HCT116 (cell line): ENCODE results near the gene RPL28. TPM values are rescaled to one million over a fixed set of nuclear protein-coding genes. Genes with fewer than 3 reads are reported as not detected.

ENCODE experiments used
- ATAC-seq: fragments of 200-7000 bp; cut with Tn5 transposase; 2 replicates; pipeline ENCODE4 v1.9.1; 2020; ENCODE audit warnings: mild to moderate bottlenecking, moderate library complexity
- BruUV-seq: library from RNA; stranded (reverse); fragments of 400-500 nt; replicated peaks from 2 replicates; lab custom pipeline; 2021; lab: Mats Ljungman, UMichigan
- CTCF ChIA-PET: fragments of 300-600 bp; sonication (Branson Sonifier 250); formaldehyde crosslinking; loops from one replicate; lab custom pipeline; 2021; ENCODE audit warnings: antibody characterized with exemption; lab: Charles Lee
- POLR2A ChIA-PET: fragments of 300-600, 350-600 bp; sonication (Branson Sonifier 250); formaldehyde crosslinking; loops from one replicate; lab custom pipeline; 2021; ENCODE audit warnings: antibody characterized with exemption; lab: Charles Lee
- RAD21 ChIA-PET, 2 experiments: fragments of 300-600 bp; sonication (Branson Sonifier 250); formaldehyde crosslinking; loops; one replicate each; lab custom pipeline; 2023; ENCODE audit warnings: low total read pairs in 2 of 2; ENCODE audit not compliant: uncharacterized antibody in 2 of 2, unreplicated experiment in 2 of 2, low non-redundant PET in 1 of 2; lab: Charles Lee
- DNase-seq: peaks from one replicate; pipeline ENCODE4 v3.0.0-alpha.2; 2010; ENCODE audit warnings: low read depth, low spot score
- H2AFZ ChIP-seq: fragments of 200-600 bp; shearing (Covaris generic), sonication (generic); 2 replicates; pipeline ENCODE4 v1.6.1; 2017; ENCODE audit warnings: low read depth, mixed run types, mixed read lengths, antibody characterized with exemption, low read length; ENCODE audit not compliant: poor library complexity, severe bottlenecking
- H3K27ac ChIP-seq: 2 replicates; pipeline ENCODE4 v1.5.1; 2012; ENCODE audit warnings: low read depth, low read length
- H3K27me3 ChIP-seq: fragments of 200-600 bp; sonication (generic); 2 replicates; pipeline ENCODE4 v1.6.1; 2016; ENCODE audit warnings: mixed run types, low read length, mixed read lengths; ENCODE audit not compliant: insufficient read depth
- H3K36me3 ChIP-seq, 2 experiments: fragments of 200-500 bp in 1 of 2; fragments of 200-600 bp in 1 of 2; sonication (Bioruptor generic) in 1 of 2; sonication (generic) in 1 of 2; 2 replicates each; pipeline versions ENCODE4 v1.5.1 to v1.6.1; 2014 to 2016; ENCODE audit warnings: low read length in 2 of 2, inconsistent platforms in 1 of 2, mixed read lengths in 1 of 2, mixed run types in 1 of 2; ENCODE audit not compliant: insufficient read depth in 2 of 2, control insufficient read depth in 1 of 2
- H3K4me1 ChIP-seq, 2 experiments: fragments of 200-600 bp in 1 of 2; sonication (generic) in 1 of 2; 2 replicates each; pipeline versions ENCODE4 v1.5.1 to v1.6.1; 2012 to 2017; ENCODE audit warnings: low read length in 2 of 2, inconsistent platforms in 1 of 2, mild to moderate bottlenecking in 1 of 2, mixed read lengths in 1 of 2, mixed run types in 1 of 2, moderate library complexity in 1 of 2; ENCODE audit not compliant: insufficient read depth in 2 of 2, control insufficient read depth in 1 of 2
- H3K4me2 ChIP-seq: fragments of 200-600 bp; sonication (generic); 2 replicates; pipeline ENCODE4 v1.6.1; 2017; ENCODE audit warnings: mixed run types, low read length, mixed read lengths
- H3K4me3 ChIP-seq, 2 experiments: fragments of 200-600 bp in 1 of 2; sonication (generic) in 1 of 2; replicated peaks in 1 of 2; 2 replicates each; pipeline ENCODE4 v1.5.1; 2011 to 2016; ENCODE audit warnings: low read length in 2 of 2, control low read depth in 1 of 2, low read depth in 1 of 2, mild to moderate bottlenecking in 1 of 2, mixed read lengths in 1 of 2, mixed run types in 1 of 2
- H3K79me2 ChIP-seq: fragments of 200-600 bp; sonication (generic); 2 replicates; pipeline ENCODE4 v1.6.1; 2017; ENCODE audit warnings: mild to moderate bottlenecking, mixed run types, low read length, moderate library complexity, mixed read lengths; ENCODE audit not compliant: insufficient read depth
- H3K9ac ChIP-seq: fragments of 200-600 bp; sonication (generic); 2 replicates; pipeline ENCODE4 v1.6.1; 2016; ENCODE audit warnings: low read length, mixed read lengths
- H3K9me2 ChIP-seq: fragments of 200-600 bp; sonication (generic), shearing (Covaris generic); 2 replicates; pipeline ENCODE4 v1.6.1; 2017; ENCODE audit warnings: mixed run types, mild to moderate bottlenecking, moderate library complexity; ENCODE audit not compliant: insufficient read depth
- H3K9me3 ChIP-seq, 2 experiments: fragments of 200-500 bp in 1 of 2; fragments of 200-600 bp in 1 of 2; sonication (Bioruptor generic) in 1 of 2; sonication (generic) in 1 of 2; 2 replicates each; pipeline ENCODE4 v1.6.1; 2014 to 2017; ENCODE audit warnings: low read length in 2 of 2, mixed read lengths in 2 of 2, inconsistent platforms in 1 of 2, low read depth in 1 of 2, mild to moderate bottlenecking in 1 of 2, mixed run types in 1 of 2, moderate library complexity in 1 of 2; ENCODE audit not compliant: control insufficient read depth in 1 of 2, insufficient read depth in 1 of 2
- H4K20me1 ChIP-seq: fragments of 200-600 bp; sonication (generic), shearing (Covaris generic); 2 replicates; pipeline ENCODE4 v1.6.1; 2017; ENCODE audit warnings: mixed run types, mild to moderate bottlenecking, moderate library complexity; ENCODE audit not compliant: insufficient read depth
- CBX3 ChIP-seq: IDR thresholded peaks from 2 replicates; pipeline ENCODE4 v1.6.1; 2012; ENCODE audit warnings: low read depth
- CEBPB ChIP-seq: IDR thresholded peaks from 2 replicates; pipeline ENCODE4 v1.6.1; 2012; ENCODE audit warnings: low read depth
- ELF1 ChIP-seq: IDR thresholded peaks from 2 replicates; pipeline ENCODE4 v1.6.1; 2012; ENCODE audit warnings: low read depth, borderline replicate concordance
- EZH2phosphoT487 ChIP-seq: fragments of 200-600 bp; IDR thresholded peaks from 2 replicates; pipeline ENCODE4 v1.6.1; 2018; ENCODE audit warnings: antibody characterized with exemption, borderline replicate concordance
- FOSL1 ChIP-seq: IDR thresholded peaks from 2 replicates; pipeline ENCODE4 v1.6.1; 2012; ENCODE audit warnings: low read depth
- JUND ChIP-seq: IDR thresholded peaks from 2 replicates; pipeline ENCODE4 v1.6.1; 2012
- POLR2A ChIP-seq: IDR thresholded peaks from 2 replicates; pipeline ENCODE4 v1.7.0; 2011; ENCODE audit warnings: borderline replicate concordance; ENCODE audit not compliant: insufficient read depth, insufficient read length; ENCODE audit errors: extremely low read depth
- SP1 ChIP-seq: IDR thresholded peaks from 2 replicates; pipeline ENCODE4 v1.6.1; 2012; ENCODE audit warnings: low read depth
- TCF7L2 ChIP-seq: IDR thresholded peaks from 2 replicates; pipeline ENCODE4 v1.7.0; 2011; ENCODE audit warnings: borderline replicate concordance, inconsistent platforms; ENCODE audit not compliant: insufficient read depth, insufficient read length; ENCODE audit errors: extremely low read depth
- YY1 ChIP-seq: IDR thresholded peaks from 2 replicates; pipeline ENCODE4 v1.6.1; 2011; ENCODE audit warnings: low read length, low read depth, moderate library complexity, mild to moderate bottlenecking; ENCODE audit not compliant: insufficient replicate concordance; ENCODE audit errors: extremely low read depth
- ZFX ChIP-seq: fragments of 450-650 bp; IDR thresholded peaks from 2 replicates; pipeline ENCODE4 v1.6.1; 2017
- intact Hi-C: fragments of 100-400 bp; cut with micrococcal nuclease; formaldehyde crosslinking; loops from 2 replicates; pipeline ENCODE4 v1.10.0; 2022
- total RNA-seq: library from RNA; stranded (reverse); gene quantifications from one replicate; pipeline ENCODE4 v1.2.1, GENCODE V29; 2021; ENCODE audit not compliant: unreplicated experiment
- TF ChIP-seq, protein P1 (sequence below): IDR thresholded peaks from 2 replicates; pipeline ENCODE4 v1.6.1; 2012
- TF ChIP-seq, protein P2 (sequence below): IDR thresholded peaks from 2 replicates; pipeline ENCODE4 v1.6.1; 2012; ENCODE audit warnings: low read depth
- TF ChIP-seq, protein P3 (sequence below): IDR thresholded peaks from 2 replicates; pipeline ENCODE4 v1.6.1; 2012

The RPL28 gene
- total RNA-seq, 1 experiment from 2014 or later = 3,050 TPM

DNA sequence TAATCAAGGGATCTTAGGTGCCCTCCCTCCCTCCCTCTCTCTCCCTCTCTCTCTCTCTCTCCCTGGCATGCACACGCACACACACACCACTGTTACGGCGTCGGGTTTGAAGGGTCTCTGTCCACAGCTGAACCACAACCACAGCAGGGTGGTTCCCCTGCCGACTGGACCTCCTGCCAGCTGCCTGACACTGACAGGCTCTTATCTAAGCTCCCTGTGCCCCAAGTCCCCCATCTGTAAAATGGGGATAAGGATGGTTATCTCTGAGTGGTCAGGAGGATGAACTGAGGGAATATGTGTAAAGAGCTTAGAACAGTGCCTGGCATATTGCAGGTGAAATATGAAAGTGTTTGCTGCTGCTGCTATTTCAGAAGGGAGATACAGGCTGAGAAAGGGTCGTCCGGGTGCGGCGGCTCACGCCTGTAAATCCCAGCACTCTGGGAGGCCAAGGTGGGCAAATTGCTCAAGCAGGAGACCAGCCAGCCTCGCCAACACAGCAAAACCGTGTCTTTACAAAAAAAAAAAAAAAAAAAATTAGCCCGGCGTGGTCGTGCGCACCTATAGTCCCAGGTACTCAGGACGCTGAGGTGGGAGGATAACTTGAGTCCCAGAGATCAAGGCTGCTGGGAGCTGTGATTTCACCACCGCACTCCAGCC is 58.2 kb downstream of the RPL28 start:
- H3K27ac ChIP-seq = no peak overlapping the region
- H3K4me3 ChIP-seq = no peak overlapping the region
- intact Hi-C loops = loop anchor here (10.0 kb wide), 1 partner anchor 229 kb away; no protein-coding TSS in a partner anchor
- H4K20me1 ChIP-seq = no peaks in the 10 kb centered on the region
- no peak overlapping the region for H3K9ac ChIP-seq
- no TSS peak for BruUV-seq
- DNase-seq = no peak
- RAD21 ChIA-PET = no interaction called here
- no peaks in the 10 kb centered on the region for H3K9me3 ChIP-seq
- H3K9me2 ChIP-seq = no peaks in the 10 kb centered on the region
- H3K36me3 ChIP-seq = no peaks in the 10 kb centered on the region
- TF ChIP-seq ZFX (no peak), POLR2A (no peak), CBX3 (no peak), TCF7L2 (no peak), CEBPB (no peak), YY1 (no peak), FOSL1 (no peak), EZH2phosphoT487 (no peak), ELF1 (no peak), JUND (no peak), SP1 (no peak)
- TF ChIP-seq, protein P1, sequence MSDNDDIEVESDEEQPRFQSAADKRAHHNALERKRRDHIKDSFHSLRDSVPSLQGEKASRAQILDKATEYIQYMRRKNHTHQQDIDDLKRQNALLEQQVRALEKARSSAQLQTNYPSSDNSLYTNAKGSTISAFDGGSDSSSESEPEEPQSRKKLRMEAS = no peak
- TF ChIP-seq, protein P2, sequence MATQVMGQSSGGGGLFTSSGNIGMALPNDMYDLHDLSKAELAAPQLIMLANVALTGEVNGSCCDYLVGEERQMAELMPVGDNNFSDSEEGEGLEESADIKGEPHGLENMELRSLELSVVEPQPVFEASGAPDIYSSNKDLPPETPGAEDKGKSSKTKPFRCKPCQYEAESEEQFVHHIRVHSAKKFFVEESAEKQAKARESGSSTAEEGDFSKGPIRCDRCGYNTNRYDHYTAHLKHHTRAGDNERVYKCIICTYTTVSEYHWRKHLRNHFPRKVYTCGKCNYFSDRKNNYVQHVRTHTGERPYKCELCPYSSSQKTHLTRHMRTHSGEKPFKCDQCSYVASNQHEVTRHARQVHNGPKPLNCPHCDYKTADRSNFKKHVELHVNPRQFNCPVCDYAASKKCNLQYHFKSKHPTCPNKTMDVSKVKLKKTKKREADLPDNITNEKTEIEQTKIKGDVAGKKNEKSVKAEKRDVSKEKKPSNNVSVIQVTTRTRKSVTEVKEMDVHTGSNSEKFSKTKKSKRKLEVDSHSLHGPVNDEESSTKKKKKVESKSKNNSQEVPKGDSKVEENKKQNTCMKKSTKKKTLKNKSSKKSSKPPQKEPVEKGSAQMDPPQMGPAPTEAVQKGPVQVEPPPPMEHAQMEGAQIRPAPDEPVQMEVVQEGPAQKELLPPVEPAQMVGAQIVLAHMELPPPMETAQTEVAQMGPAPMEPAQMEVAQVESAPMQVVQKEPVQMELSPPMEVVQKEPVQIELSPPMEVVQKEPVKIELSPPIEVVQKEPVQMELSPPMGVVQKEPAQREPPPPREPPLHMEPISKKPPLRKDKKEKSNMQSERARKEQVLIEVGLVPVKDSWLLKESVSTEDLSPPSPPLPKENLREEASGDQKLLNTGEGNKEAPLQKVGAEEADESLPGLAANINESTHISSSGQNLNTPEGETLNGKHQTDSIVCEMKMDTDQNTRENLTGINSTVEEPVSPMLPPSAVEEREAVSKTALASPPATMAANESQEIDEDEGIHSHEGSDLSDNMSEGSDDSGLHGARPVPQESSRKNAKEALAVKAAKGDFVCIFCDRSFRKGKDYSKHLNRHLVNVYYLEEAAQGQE = no peak
- TF ChIP-seq, protein P3, sequence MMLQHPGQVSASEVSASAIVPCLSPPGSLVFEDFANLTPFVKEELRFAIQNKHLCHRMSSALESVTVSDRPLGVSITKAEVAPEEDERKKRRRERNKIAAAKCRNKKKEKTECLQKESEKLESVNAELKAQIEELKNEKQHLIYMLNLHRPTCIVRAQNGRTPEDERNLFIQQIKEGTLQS = no peak
- H3K27me3 ChIP-seq = peaks cover 19% of the 10 kb centered on the region; the same call in 1 of the 2 replicates
- no peak for ATAC-seq
- H2AFZ ChIP-seq = no peak overlapping the region
- H3K79me2 ChIP-seq = no peaks in the 10 kb centered on the region
- peaks cover 0 to 10% of the 10 kb centered on the region in 2 experiments; a peak in 2 of 4 replicates for H3K4me1 ChIP-seq
- CTCF ChIA-PET = no interaction called here
- no peak overlapping the region for H3K4me2 ChIP-seq
- POLR2A ChIA-PET = no interaction called here
